Measurements from ENCODE around the gene ARRDC4. TPM values are rescaled to one million over a fixed set of nuclear protein-coding genes. Genes with fewer than 3 reads are reported as not detected.

The ARRDC4 gene
- total and polyA plus RNA-seq, 9 of the 15 experiments (the other 6 are each of a cell fraction or from before 2014, with no cell fraction given) = 4.3 to 16.1 (median 14.4) TPM

DNA sequence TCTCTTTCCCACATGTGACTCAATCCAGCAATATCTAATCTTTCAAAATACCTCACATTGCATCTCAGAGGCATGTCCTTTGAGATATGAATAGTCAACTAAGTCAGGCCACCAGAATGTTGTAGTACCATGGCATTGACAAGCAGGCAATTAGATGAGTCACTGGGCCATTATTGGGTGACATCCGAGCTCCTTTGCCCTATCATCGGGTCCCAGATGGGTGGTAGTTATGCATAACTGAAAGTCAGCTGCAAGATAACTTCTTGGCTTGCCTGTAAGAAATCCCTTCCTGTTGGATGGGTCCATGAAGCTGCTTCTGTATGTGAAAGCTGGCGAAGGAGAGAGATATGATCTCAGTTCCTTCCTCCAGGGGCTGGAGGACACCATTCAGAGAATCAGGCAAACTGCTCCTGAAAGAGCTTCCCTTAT, 32.8 kb downstream of the ARRDC4 start (continued):
- TF ChIP-seq HDAC2 (IDR thresholded peaks at IDR 0.05) (peak; percentile 93; the same call in 1 of the 2 replicates), RBM34 (IDR thresholded peaks at IDR 0.05; ENCODE audit: borderline replicate concordance, insufficient read depth, low read length) (no peak), NFE2 (IDR thresholded peaks at IDR 0.05; ENCODE audit: low read depth) (peak; percentile 64), TAF1 (IDR thresholded peaks at IDR 0.05; ENCODE audit: control insufficient read depth, extremely low read depth, insufficient read depth, low read length, severe bottlenecking) (no peak), ETV6 (IDR thresholded peaks at IDR 0.05; ENCODE audit: borderline replicate concordance in 1 of 2, low read depth in 2 of 2, low read length in 1 of 2) (peak in 1 of 2 experiments; percentile 62; a peak in 1 of 4 replicates), ETV6 (CRISPR knock-in tag; IDR thresholded peaks at IDR 0.05; ENCODE audit: borderline replicate concordance) (no peak), SIX5 (IDR thresholded peaks at IDR 0.05; ENCODE audit: borderline replicate concordance in 1 of 2, insufficient read depth in 1 of 2, low read depth in 1 of 2, low read length in 2 of 2) (no peak), STAG1 (CRISPR knock-in tag; IDR thresholded peaks at IDR 0.05; ENCODE audit: borderline replicate concordance) (no peak), NCOA2 (IDR thresholded peaks at IDR 0.05; ENCODE audit: partially characterized antibody in 2 of 2) (peak in 1 of 2 experiments; percentile 37), KLF10 (CRISPR knock-in tag; IDR thresholded peaks at IDR 0.05) (no peak), SMARCA5 (IDR thresholded peaks at IDR 0.05) (no peak), MCM5 (IDR thresholded peaks at IDR 0.05; ENCODE audit: low read depth) (no peak), ZNF12 (CRISPR knock-in tag; IDR thresholded peaks at IDR 0.05) (no peak)
- TF ChIP-seq, protein P1, sequence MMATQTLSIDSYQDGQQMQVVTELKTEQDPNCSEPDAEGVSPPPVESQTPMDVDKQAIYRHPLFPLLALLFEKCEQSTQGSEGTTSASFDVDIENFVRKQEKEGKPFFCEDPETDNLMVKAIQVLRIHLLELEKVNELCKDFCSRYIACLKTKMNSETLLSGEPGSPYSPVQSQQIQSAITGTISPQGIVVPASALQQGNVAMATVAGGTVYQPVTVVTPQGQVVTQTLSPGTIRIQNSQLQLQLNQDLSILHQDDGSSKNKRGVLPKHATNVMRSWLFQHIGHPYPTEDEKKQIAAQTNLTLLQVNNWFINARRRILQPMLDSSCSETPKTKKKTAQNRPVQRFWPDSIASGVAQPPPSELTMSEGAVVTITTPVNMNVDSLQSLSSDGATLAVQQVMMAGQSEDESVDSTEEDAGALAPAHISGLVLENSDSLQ (IDR thresholded peaks at IDR 0.05) = peak; percentile 72
- TF ChIP-seq, protein P2, sequence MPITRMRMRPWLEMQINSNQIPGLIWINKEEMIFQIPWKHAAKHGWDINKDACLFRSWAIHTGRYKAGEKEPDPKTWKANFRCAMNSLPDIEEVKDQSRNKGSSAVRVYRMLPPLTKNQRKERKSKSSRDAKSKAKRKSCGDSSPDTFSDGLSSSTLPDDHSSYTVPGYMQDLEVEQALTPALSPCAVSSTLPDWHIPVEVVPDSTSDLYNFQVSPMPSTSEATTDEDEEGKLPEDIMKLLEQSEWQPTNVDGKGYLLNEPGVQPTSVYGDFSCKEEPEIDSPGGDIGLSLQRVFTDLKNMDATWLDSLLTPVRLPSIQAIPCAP (CRISPR knock-in tag; IDR thresholded peaks at IDR 0.05; ENCODE audit: borderline replicate concordance) = no peak
- TF ChIP-seq, protein P3, sequence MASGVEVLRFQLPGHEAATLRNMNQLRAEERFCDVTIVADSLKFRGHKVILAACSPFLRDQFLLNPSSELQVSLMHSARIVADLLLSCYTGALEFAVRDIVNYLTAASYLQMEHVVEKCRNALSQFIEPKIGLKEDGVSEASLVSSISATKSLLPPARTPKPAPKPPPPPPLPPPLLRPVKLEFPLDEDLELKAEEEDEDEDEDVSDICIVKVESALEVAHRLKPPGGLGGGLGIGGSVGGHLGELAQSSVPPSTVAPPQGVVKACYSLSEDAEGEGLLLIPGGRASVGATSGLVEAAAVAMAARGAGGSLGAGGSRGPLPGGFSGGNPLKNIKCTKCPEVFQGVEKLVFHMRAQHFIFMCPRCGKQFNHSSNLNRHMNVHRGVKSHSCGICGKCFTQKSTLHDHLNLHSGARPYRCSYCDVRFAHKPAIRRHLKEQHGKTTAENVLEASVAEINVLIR (CRISPR knock-in tag; IDR thresholded peaks at IDR 0.05) = no peak
- TF ChIP-seq, protein P4, sequence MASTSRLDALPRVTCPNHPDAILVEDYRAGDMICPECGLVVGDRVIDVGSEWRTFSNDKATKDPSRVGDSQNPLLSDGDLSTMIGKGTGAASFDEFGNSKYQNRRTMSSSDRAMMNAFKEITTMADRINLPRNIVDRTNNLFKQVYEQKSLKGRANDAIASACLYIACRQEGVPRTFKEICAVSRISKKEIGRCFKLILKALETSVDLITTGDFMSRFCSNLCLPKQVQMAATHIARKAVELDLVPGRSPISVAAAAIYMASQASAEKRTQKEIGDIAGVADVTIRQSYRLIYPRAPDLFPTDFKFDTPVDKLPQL (IDR thresholded peaks at IDR 0.05; ENCODE audit: extremely low read depth, insufficient read length) = no peak
- TF ChIP-seq, protein P5, sequence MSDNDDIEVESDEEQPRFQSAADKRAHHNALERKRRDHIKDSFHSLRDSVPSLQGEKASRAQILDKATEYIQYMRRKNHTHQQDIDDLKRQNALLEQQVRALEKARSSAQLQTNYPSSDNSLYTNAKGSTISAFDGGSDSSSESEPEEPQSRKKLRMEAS (CRISPR knock-in tag; IDR thresholded peaks at IDR 0.05) = no peak
- TF ChIP-seq, protein P6, sequence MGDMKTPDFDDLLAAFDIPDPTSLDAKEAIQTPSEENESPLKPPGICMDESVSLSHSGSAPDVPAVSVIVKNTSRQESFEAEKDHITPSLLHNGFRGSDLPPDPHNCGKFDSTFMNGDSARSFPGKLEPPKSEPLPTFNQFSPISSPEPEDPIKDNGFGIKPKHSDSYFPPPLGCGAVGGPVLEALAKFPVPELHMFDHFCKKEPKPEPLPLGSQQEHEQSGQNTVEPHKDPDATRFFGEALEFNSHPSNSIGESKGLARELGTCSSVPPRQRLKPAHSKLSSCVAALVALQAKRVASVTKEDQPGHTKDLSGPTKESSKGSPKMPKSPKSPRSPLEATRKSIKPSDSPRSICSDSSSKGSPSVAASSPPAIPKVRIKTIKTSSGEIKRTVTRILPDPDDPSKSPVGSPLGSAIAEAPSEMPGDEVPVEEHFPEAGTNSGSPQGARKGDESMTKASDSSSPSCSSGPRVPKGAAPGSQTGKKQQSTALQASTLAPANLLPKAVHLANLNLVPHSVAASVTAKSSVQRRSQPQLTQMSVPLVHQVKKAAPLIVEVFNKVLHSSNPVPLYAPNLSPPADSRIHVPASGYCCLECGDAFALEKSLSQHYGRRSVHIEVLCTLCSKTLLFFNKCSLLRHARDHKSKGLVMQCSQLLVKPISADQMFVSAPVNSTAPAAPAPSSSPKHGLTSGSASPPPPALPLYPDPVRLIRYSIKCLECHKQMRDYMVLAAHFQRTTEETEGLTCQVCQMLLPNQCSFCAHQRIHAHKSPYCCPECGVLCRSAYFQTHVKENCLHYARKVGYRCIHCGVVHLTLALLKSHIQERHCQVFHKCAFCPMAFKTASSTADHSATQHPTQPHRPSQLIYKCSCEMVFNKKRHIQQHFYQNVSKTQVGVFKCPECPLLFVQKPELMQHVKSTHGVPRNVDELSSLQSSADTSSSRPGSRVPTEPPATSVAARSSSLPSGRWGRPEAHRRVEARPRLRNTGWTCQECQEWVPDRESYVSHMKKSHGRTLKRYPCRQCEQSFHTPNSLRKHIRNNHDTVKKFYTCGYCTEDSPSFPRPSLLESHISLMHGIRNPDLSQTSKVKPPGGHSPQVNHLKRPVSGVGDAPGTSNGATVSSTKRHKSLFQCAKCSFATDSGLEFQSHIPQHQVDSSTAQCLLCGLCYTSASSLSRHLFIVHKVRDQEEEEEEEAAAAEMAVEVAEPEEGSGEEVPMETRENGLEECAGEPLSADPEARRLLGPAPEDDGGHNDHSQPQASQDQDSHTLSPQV (IDR thresholded peaks at IDR 0.05) = no peak
